Fibroblast of upper back skin (primary cell): ENCODE data around the gene TPM1.
A peak's percentile ranks its signal among the peaks of the same experiment; 100 is the strongest.

Source experiments
- DNase-seq: peaks from one replicate; pipeline ENCODE4 v3.0.0-alpha.2; 2013

Gene TPM1

DNA sequence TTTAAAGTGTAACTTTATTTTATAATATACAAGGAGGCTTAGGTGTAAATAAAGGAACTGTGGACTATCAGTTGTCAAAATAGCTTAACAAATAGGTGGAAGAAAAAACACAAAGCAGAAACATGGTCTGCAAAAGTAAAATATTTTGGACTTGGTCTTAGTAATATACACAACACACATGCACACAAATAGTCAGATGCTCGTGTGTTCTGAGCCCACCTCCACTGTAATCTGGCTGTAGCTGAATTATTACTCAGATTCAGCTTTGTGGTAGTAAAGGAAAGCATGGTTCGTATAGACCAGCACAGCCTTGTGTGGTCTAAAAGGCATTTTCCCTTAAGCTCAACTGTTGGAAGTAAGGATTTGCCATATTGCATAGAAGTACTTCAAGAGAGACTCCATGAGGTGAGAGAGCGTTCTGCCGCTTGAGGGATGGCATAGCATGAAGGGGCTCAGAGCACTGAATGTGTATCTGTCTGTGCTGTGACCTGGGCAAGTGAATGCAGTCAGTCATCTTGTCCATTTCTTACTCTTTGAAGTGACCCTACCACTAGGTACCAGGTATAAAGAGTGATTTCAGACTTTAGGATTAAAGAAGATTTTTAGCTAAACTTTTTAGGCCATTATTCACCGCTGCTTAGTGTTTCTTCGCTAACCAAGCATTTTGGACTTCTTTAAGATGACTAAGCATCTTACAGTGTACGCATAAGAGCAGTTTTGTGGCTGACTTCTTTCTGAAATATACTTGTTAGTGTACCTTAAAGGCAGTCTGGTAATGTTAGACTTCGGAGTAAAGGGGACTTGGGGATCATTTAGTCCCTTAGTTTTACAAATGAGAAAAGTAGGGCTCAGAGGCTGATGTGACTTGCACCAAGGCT is 15.2 kb downstream of the TPM1 start:
- DNase-seq: no peak

DNA sequence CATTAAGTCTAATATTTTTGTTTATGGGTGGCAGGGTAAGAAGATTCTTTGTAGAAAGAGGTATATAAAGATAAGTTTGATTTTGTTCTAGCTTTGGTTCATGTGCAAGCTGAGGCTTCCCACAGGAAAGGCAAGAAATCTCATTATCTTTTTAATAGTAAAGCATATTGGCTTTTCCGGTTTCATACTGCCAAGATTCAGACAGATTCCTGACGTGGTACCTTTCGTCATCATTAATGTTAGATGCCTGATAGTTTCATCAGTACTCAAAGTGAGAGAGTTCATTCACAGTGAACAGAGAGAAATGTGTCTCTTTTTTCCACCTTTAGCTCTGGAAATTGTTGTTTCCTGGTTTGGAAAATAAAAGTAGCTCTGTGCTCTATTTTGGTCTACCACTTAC is 16.5 kb downstream of the TPM1 start:
- no peak for DNase-seq

GRCh38 chr15:63059573-63060216 is 17.1 kb downstream of the TPM1 start:
- DNase-seq: no peak

- DNase-seq: no peak
These were observed 18.2 kb downstream of the TPM1 start for GRCh38 chr15:63060699-63061098.

GRCh38 chr15:63061975-63062374 is 19.4 kb downstream of the TPM1 start:
- no peak for DNase-seq

- no peak for DNase-seq
These were observed 20.7 kb downstream of the TPM1 start for GRCh38 chr15:63063164-63063756.

DNA sequence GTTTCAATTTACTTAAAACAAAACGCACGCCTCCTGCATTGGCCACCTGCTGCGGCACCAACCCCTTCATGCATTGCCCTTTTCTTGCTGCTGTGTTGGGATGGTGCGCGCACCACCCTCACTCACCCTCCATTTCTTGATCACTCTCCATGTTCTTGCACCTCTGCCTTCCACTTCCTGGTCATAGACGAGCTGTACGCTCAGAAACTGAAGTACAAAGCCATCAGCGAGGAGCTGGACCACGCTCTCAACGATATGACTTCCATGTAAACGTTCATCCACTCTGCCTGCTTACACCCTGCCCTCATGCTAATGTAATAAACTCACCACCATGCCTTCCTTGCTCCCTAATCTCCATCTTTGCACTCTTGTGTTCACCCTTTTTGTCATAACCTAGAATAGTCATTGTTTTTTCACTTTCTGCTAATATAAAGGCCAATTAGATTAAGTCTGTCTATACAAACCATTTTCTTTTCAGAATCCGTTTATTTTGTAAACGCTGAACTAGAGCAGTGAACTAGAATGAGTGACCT is 21.4 kb downstream of the TPM1 start:
- DNase-seq: no peak

DNA sequence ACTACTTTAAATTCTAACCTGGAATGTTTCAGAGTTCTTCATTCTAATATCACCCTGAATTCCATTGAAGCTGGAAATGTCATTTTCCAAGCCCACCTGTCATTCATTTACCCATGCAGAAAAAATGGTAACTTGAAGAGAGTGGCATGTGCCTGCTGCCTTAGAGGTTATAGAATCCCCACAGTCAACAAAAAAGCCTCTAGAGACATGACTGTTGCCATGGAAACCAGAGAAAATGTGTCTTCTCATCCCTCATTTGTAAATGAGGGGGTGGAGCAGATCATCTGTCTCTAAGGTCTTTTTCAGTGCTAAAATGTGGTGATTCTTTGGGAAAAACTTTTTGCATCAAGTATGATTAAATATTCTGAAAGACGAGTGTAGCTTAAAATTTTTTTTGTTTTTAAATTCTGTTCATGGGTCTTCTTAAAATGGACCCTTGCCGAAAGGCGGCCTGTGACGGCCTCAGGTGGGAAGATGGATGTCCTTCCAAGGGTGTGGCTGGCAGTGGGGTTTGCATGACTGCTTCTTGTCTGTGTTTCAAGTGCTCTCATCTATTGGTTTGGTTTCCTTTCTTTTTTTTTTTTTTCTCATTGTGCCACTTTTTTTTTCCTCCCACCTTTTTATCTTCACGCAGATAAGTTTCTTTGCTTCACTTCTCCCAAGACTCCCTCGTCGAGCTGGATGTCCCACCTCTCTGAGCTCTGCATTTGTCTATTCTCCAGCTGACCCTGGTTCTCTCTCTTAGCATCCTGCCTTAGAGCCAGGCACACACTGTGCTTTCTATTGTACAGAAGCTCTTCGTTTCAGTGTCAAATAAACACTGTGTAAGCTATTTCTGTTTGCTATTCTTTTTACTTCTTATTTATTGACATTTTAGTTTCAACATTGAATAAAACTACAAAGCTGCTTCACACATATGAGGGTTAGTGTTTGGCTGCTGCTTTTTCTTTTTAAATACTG is 23.0 kb downstream of the TPM1 start:
- peak; percentile 4 for DNase-seq

- DNase-seq: peak; percentile 10
These were observed 23.7 kb downstream of the TPM1 start for GRCh38 chr15:63066272-63066671.

DNA sequence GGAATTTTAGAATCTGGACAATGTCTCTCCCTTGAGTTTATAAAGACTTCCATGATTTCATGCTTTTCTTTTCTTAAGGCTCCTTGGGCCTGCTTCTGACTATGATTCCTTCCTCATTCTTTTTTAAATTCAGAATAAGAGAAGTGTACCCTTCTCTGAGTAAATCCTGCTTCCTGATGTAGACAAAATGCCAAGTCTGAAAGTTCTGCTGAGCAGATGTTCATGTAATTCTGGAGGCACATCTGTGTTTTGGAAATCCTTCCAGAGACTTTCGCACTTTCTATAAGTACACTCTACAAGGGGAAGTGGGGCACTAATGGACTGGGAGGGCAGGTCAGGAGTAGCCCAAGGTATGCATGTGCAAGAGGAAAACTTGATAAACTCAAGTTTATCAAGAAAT is 24.8 kb downstream of the TPM1 start:
- DNase-seq: no peak

DNA sequence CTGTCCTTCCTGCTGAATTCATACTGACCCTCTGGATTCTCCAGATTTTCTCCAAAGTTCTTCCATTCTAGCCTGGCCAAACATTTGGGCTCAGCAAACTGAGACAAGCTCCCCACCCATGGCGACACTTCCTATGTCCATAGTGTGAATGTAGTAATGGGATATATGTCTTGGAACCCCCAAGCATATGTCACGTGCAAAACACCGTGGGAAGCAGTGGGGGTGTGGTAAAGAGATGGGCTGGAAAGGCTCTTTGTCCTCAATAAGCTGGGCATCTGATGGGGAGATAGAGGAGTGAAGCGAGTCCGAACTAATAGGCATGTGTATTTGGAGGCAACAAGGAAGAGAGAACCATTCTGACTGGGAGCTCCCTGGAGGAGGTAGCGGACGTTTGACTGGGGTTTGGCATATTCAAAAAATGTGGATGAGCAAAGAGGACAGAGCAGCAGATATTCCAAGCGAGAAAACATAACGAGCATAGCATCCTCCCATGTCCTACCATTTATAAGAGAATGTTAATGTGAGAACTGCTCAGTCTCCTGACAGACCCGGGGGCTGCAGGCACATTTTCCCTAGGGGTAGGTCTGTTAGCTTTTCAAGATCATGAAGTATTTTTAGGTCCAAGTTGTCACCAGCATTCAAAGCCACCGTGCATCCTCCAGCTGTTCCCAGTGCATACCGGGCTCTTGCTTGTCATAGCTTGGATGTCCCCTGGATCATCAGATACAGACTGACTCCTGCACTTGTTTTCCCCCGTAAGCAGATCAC is 25.6 kb downstream of the TPM1 start:
- peak; percentile 15 for DNase-seq

DNA sequence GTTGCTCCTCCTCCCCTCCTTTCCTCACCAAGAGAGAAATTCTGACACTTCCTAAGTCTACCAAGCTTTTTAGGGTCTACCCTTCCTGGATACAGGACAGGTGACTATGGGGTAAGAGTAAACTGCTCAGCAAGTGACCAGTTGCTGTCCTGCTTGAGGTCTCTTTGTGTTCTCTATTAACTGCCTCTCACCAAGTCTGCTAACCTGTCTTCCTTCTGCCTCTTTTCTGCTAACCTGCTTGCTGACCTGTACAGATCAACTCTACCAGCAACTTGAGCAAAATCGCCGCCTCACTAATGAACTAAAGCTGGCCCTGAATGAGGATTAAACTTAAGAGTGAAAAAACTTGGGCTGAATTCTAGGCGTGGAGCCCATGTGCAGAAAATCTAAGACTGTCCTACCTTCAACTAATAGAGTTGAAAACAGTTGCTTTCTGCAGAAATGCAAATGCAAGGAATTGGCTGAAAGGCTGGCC is 27.1 kb downstream of the TPM1 start:
- peak; percentile 12 for DNase-seq

DNA sequence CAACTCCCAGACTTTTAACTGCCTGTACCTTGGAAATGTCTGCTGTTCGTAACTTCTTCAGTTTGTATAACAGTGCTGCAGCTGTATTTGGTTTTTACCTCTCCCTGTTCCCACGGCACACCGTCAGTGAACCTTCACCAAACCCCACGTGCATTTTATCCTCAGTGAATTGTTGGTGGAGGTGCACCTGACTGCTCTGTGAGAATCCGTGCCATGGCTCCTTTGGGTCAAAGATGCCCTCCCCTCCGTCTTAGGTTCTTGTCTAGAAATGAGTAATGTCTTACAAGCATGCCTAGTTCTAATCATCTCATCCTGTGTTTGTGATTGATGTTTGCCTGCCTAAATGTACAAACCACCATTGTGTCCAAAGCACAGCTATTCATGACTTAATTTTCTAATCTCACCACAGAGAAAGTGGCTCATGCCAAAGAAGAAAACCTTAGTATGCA is 28.2 kb downstream of the TPM1 start:
- peak; percentile 51 for DNase-seq

- DNase-seq: peak; percentile 4
These were observed 28.9 kb downstream of the TPM1 start for GRCh38 chr15:63071288-63071909.

DNA sequence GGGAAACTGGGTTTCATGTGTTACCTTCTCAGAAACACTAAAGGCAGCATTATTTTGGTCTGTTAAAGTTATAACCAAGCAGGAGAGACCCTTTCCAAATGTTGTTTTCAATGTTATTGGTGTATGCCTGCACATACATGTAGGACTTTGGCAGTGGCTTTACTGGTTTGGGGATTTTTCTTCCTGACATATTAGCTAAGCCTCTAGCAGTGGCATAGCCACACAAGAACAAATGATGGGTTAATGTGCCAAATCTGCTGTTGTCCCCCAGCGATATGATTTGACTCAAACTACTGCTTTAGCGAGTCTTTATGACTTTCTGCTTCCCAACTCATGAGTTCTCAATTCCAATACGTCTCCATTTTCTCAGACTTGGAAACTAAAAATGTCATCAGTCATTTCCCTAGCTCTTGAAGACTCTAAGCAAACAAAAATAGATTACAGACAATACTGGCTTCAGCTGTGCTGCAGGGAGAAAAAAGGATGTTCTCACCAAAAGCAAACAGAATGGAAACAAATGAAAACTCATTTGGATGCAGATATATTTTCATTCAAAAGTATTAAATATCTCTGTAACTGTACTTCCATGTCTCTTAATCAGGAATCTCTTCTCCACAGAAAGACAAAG is 29.6 kb downstream of the TPM1 start:
- peak; percentile 28 for DNase-seq

DNA sequence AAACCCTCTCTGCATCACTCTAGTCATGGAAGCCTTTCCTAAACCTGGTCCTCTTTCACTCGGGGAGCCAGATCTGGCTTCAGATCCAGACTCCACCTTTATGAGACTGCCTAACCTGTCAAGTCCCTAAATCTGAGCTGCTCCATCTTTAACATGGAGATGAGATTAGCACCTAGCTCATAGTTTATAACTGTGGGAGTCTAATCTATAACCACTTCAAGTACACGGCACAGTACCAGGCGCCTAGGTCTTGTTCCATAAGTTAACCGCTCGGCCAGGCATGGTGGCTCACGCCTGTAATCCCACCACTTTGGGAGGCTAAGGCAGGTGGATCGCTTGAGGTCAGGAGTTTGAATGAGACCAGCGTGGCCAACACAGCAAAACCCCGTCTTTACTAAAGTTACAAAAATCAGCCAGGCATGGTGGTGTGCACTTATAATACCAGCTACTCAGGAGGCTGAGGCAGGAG is 30.3 kb downstream of the TPM1 start:
- peak; percentile 36 for DNase-seq

- peak; percentile 64 for DNase-seq
These were observed 31.1 kb downstream of the TPM1 start for GRCh38 chr15:63073497-63074172.

GRCh38 chr15:63075015-63075983 is 32.8 kb downstream of the TPM1 start:
- DNase-seq: peak; percentile 87
